Measurements from ENCODE around the gene NCF4.

GRCh38 chr22:36858966-36859365 is 1.8 kb upstream of the NCF4 start:
- TF ChIP-seq TAF1 (IDR thresholded peaks at IDR 0.05; ENCODE audit: borderline replicate concordance, low read depth, low read length) (no peak), POLR2A (IDR thresholded peaks at IDR 0.05; ENCODE audit: low read depth, low read length) (no peak)
